GM19467 (cell line): Measurements from ENCODE around the gene TC2N.
"Not testable (repeated sequence)": the region's sequence is repeated elsewhere in the genome, so short reads cannot be mapped to it uniquely, and the experiment has no call there.

Experiments
- ATAC-seq: cut with Tn5 transposase; IDR thresholded peaks from one replicate; pipeline ENCODE4 v1.9.1; 2021; ENCODE audit warnings: mild to moderate bottlenecking, moderate library complexity; ENCODE audit not compliant: unreplicated experiment

The TC2N gene

GRCh38 chr14:91889477-91890211 is 22.3 kb upstream of the TC2N start:
- ATAC-seq, result no peak

GRCh38 chr14:91888641-91889476 is 21.5 kb upstream of the TC2N start:
- ATAC-seq, result no peak

- no peak for ATAC-seq
These were observed 19.6 kb upstream of the TC2N start for GRCh38 chr14:91886961-91887360.

GRCh38 chr14:91885839-91886238 is 18.5 kb upstream of the TC2N start:
- no peak for ATAC-seq

GRCh38 chr14:91885113-91885712 is 17.9 kb upstream of the TC2N start:
- ATAC-seq, result no peak

GRCh38 chr14:91884664-91885063 is 17.3 kb upstream of the TC2N start:
- no peak for ATAC-seq

GRCh38 chr14:91883753-91884152 is 16.4 kb upstream of the TC2N start:
- no peak for ATAC-seq

GRCh38 chr14:91882776-91883175 is 15.4 kb upstream of the TC2N start:
- no peak for ATAC-seq

GRCh38 chr14:91882369-91882768 is 15.0 kb upstream of the TC2N start:
- ATAC-seq, result no peak

GRCh38 chr14:91879196-91879595 is 11.9 kb upstream of the TC2N start:
- no peak for ATAC-seq

GRCh38 chr14:91878274-91878673 is 10.9 kb upstream of the TC2N start:
- ATAC-seq, result no peak

GRCh38 chr14:91877376-91877915 is 10.1 kb upstream of the TC2N start:
- ATAC-seq, result no peak

- no peak for ATAC-seq
These were observed 9.2 kb upstream of the TC2N start for GRCh38 chr14:91876492-91876891.

GRCh38 chr14:91875525-91876286 is 8.4 kb upstream of the TC2N start:
- ATAC-seq, result no peak

- ATAC-seq, result peak; percentile 68
These were observed 6.4 kb upstream of the TC2N start for GRCh38 chr14:91873471-91874415.

- ATAC-seq, result peak; percentile 19
These were observed 5.5 kb upstream of the TC2N start for GRCh38 chr14:91872517-91873470.

GRCh38 chr14:91872011-91872501 is 4.7 kb upstream of the TC2N start:
- peak; percentile 41 for ATAC-seq

GRCh38 chr14:91871401-91871800 is 4.1 kb upstream of the TC2N start:
- ATAC-seq, result not testable (repeated sequence)
